Measurements from ENCODE around the gene C22orf15. TPM values are rescaled to one million over a fixed set of nuclear protein-coding genes. Genes with fewer than 3 reads are reported as not detected.

The C22orf15 gene
- total RNA-seq, 2 experiments from 2014 or later, result 0.49 to 0.84 TPM

- H3K27ac ChIP-seq (ENCODE audit: low read depth in 1 of 2, low read length in 2 of 2), result no peak overlapping the region
- no peaks in the 10 kb centered on the region for H3K9me3 ChIP-seq (ENCODE audit: control insufficient read depth in 1 of 2, insufficient read depth in 1 of 2, low read length in 2 of 2)
- no peak for ATAC-seq (ENCODE audit: poor library complexity)
- peak overlapping the region; percentile 79 for H3K27ac Mint-ChIP-seq
- intact Hi-C loops (cut with DNase I, micrococcal nuclease), result loop anchor here (5.0 to 10.0 kb wide), 5 partner anchors 52 to 840 kb away; partner anchors contain the start of genes SMARCB1 (in 2 of the 2), CHCHD10 (in 1 of the 2), DERL3 (in 1 of the 2) and GUCD1 (in 1 of the 2)
- peaks cover 27% of the 10 kb centered on the region for H3K4me1 ChIP-seq (ENCODE audit: insufficient read depth, low read length)
- CTCF ChIA-PET, result no interaction called here
- H3K4me1 Mint-ChIP-seq (ENCODE audit: low read depth), result peaks cover 26% of the 10 kb centered on the region
- H3K4me3 ChIP-seq (ENCODE audit: low read length), result no peak overlapping the region
- H3K36me3 Mint-ChIP-seq (ENCODE audit: low read depth), result peaks cover 37% of the 10 kb centered on the region
- no peaks in the 10 kb centered on the region for H3K27me3 Mint-ChIP-seq
- no peaks in the 10 kb centered on the region for H3K9me3 Mint-ChIP-seq
- no peak for DNase-seq
- POLR2A ChIA-PET, result interaction anchor here (5.7 kb wide), 1 partner anchor 19 kb away, joined by 74 read pairs; no protein-coding TSS in a partner anchor
- no peaks in the 10 kb centered on the region for H3K27me3 ChIP-seq (ENCODE audit: control insufficient read depth in 1 of 2, insufficient read depth in 2 of 2, low read length in 2 of 2)
- H3K36me3 ChIP-seq (ENCODE audit: insufficient read depth, low read length), result peaks cover 49% of the 10 kb centered on the region
- no peak for TF ChIP-seq CTCF (IDR thresholded peaks at IDR 0.05)
- peak overlapping the region; percentile 72 for H3K4me3 Mint-ChIP-seq
These were observed 47.9 kb upstream of the C22orf15 start for GRCh38 chr22:23714596-23715578.

GRCh38 chr22:23715806-23716375, 46.9 kb upstream of the C22orf15 start:
- TF ChIP-seq CTCF (IDR thresholded peaks at IDR 0.05), result no peak
- H3K27ac Mint-ChIP-seq, result peak overlapping the region; percentile 85
- no peaks in the 10 kb centered on the region for H3K9me3 ChIP-seq (ENCODE audit: control insufficient read depth in 1 of 2, insufficient read depth in 1 of 2, low read length in 2 of 2)
- no peak for ATAC-seq (ENCODE audit: poor library complexity)
- peaks cover 26% of the 10 kb centered on the region for H3K36me3 Mint-ChIP-seq (ENCODE audit: low read depth)
- H3K4me3 Mint-ChIP-seq, result peak overlapping the region; percentile 66
- no peaks in the 10 kb centered on the region for H3K9me3 Mint-ChIP-seq
- H3K4me1 ChIP-seq (ENCODE audit: insufficient read depth, low read length), result peaks cover 27% of the 10 kb centered on the region
- peak in 1 of 14 experiments; percentile 17 for DNase-seq
- H3K36me3 ChIP-seq (ENCODE audit: insufficient read depth, low read length), result peaks cover 39% of the 10 kb centered on the region
- no peaks in the 10 kb centered on the region for H3K27me3 Mint-ChIP-seq
- H3K4me3 ChIP-seq (ENCODE audit: low read length), result peak overlapping the region; percentile 93
- no peaks in the 10 kb centered on the region for H3K27me3 ChIP-seq (ENCODE audit: control insufficient read depth in 1 of 2, insufficient read depth in 2 of 2, low read length in 2 of 2)
- H3K27ac ChIP-seq (ENCODE audit: low read depth in 1 of 2, low read length in 2 of 2), result no peak overlapping the region
- ChIA-PET CTCF (interaction anchor here (1.8 kb wide), 1 partner anchor 133 kb away, joined by 6 read pairs; no protein-coding TSS in a partner anchor), POLR2A (interaction anchor here (5.7 kb wide), 1 partner anchor 20 kb away, joined by 74 read pairs; no protein-coding TSS in a partner anchor)
- intact Hi-C loops (cut with DNase I, micrococcal nuclease), result loop anchor here (5.0 to 10.0 kb wide), 5 partner anchors 51 to 839 kb away; partner anchors contain the start of genes SMARCB1 (in 2 of the 2), CHCHD10 (in 1 of the 2), DERL3 (in 1 of the 2) and GUCD1 (in 1 of the 2)
- peaks cover 16% of the 10 kb centered on the region for H3K4me1 Mint-ChIP-seq (ENCODE audit: low read depth)
